GM10266 (cell line): Measurements from ENCODE around the gene TRIM47.
"Not testable (repeated sequence)": the region's sequence is repeated elsewhere in the genome, so short reads cannot be mapped to it uniquely, and the experiment has no call there.

Experiments used
- DNase-seq: peaks from one replicate; pipeline ENCODE4 v3.0.0; 2012; ENCODE audit errors: extremely low spot score
- CTCF ChIP-seq: IDR thresholded peaks from 2 replicates; pipeline ENCODE4 v1.5.1; 2012; ENCODE audit warnings: mild to moderate bottlenecking, low read depth; ENCODE audit not compliant: control insufficient read depth, insufficient read depth; ENCODE audit errors: missing control alignments

TRIM47 gene

GRCh38 chr17:75854881-75855309 is 23.5 kb downstream of the TRIM47 start:
- no peak for DNase-seq
- no peak for TF ChIP-seq CTCF

- DNase-seq, result no peak
- TF ChIP-seq CTCF, result no peak
Measured at GRCh38 chr17:75854101-75854748, 24.2 kb downstream of the TRIM47 start.

GRCh38 chr17:75853433-75853832 is 24.9 kb downstream of the TRIM47 start:
- TF ChIP-seq CTCF, result no peak
- no peak for DNase-seq

GRCh38 chr17:75851693-75851991 is 26.7 kb downstream of the TRIM47 start:
- not testable (repeated sequence) for DNase-seq

GRCh38 chr17:75850928-75851692 is 27.3 kb downstream of the TRIM47 start:
- TF ChIP-seq CTCF, result no peak
- DNase-seq, result no peak

- no peak for DNase-seq
- TF ChIP-seq CTCF, result no peak
Measured at GRCh38 chr17:75849724-75850123, 28.7 kb downstream of the TRIM47 start.

GRCh38 chr17:75849279-75849646 is 29.1 kb downstream of the TRIM47 start:
- no peak for TF ChIP-seq CTCF
- no peak for DNase-seq
